Anterior cingulate cortex (tissue), 58 donors: Measurements from ENCODE around the gene GLTPD2.

Source experiments
- DNase-seq, 58 donors: peaks; one replicate each; lab custom pipeline; 2025; lab: John Stamatoyannopoulos, UW

GLTPD2 gene

DNA sequence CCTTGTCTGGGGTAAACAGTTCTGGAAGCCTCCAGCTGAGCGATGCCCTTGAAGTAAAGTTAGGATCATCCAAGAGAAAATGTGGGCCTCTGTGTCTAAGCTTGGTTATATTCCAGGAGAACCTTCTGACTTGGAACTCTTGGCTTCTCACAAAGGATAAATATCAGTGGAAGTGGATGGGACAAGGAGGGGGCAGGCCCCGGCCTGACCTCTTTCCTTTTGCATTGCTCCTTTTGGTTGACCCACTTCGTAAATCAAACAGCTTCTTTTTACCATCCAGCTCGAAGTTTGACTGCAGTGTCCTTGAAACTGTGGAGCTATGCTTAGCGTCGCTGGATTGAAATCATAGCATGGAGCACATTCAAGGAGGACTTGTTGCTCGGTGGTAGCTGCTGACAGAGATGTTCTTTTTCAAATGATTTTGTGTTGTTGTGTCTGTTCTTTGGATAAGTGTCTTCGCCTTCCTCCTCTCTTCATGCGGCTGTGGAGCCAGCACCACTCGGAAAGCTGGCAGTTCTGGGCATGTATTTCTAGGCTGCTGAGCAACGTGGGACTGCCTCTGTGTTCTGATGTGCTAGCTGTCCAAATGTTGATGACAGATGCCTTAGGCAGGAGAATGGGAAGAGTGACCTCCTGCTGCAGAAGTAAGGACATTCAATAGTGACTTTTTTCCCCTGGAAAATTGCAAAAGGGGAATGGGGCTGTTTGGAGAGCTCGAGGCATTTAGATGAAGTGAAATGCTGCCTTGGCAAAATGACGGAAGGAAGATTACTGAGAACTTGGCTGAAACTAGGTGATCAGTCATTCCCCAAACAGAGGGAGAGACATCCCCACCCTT, 48.9 kb downstream of the GLTPD2 start:
- DNase-seq, result peak in 41 of 58 donors; percentile 10 to 78 (median 44)

GRCh38 chr17:4838309-4838785, 49.6 kb downstream of the GLTPD2 start:
- no peak for DNase-seq

- no peak for DNase-seq
Observed at GRCh38 chr17:4839221-4839620, 50.5 kb downstream of the GLTPD2 start.
